Uterus (tissue), 2 donors: ENCODE data around the gene MTIF2.

Source experiments
- POLR2A ChIP-seq, 2 donors: fragments of 450-650 bp; IDR thresholded peaks; one replicate each; pipeline ENCODE4 v1.6.1; 2016; ENCODE audit warnings: antibody characterized with exemption in 2 of 2, mild to moderate bottlenecking in 1 of 2, moderate library complexity in 1 of 2
- TF ChIP-seq, protein P1 (sequence below), 4 experiments: fragments of 200-600 bp in 2 of 4; fragments of 450-650 bp in 2 of 4; sonication (generic) in 2 of 4; IDR thresholded peaks; one replicate each; pipeline ENCODE4 v1.5.1; 2016 to 2019; ENCODE audit warnings: antibody characterized with exemption in 4 of 4, mild to moderate bottlenecking in 2 of 4, moderate library complexity in 1 of 4

DNA sequence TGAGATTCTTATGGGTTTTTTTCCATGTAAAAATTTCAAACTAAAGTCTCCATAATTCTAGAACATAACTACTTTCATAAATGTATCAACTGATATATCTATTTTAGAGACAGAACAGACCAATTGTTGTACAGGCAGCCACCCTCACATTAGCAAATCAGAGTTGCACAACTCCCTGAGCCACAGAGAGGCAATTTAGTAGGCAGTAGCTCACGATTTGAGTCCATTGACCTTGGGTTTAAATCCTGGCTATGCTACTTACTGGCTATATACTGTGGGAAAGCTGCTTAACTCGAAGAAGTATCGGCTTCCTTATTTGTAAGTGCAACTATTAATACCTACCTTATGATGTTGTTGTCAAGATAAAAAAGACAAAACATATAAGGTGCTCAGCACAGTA lies 16.2 kb downstream of the MTIF2 start:
- TF ChIP-seq, protein P1, sequence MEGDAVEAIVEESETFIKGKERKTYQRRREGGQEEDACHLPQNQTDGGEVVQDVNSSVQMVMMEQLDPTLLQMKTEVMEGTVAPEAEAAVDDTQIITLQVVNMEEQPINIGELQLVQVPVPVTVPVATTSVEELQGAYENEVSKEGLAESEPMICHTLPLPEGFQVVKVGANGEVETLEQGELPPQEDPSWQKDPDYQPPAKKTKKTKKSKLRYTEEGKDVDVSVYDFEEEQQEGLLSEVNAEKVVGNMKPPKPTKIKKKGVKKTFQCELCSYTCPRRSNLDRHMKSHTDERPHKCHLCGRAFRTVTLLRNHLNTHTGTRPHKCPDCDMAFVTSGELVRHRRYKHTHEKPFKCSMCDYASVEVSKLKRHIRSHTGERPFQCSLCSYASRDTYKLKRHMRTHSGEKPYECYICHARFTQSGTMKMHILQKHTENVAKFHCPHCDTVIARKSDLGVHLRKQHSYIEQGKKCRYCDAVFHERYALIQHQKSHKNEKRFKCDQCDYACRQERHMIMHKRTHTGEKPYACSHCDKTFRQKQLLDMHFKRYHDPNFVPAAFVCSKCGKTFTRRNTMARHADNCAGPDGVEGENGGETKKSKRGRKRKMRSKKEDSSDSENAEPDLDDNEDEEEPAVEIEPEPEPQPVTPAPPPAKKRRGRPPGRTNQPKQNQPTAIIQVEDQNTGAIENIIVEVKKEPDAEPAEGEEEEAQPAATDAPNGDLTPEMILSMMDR (IDR thresholded peaks at IDR 0.05): no peak
- TF ChIP-seq POLR2A (IDR thresholded peaks at IDR 0.05): no peak
